Measurements from ENCODE around the gene ARHGAP23.
"Not testable (repeated sequence)": the region's sequence is repeated elsewhere in the genome, so short reads cannot be mapped to it uniquely, and the experiment has no call there.

Gene ARHGAP23

DNA sequence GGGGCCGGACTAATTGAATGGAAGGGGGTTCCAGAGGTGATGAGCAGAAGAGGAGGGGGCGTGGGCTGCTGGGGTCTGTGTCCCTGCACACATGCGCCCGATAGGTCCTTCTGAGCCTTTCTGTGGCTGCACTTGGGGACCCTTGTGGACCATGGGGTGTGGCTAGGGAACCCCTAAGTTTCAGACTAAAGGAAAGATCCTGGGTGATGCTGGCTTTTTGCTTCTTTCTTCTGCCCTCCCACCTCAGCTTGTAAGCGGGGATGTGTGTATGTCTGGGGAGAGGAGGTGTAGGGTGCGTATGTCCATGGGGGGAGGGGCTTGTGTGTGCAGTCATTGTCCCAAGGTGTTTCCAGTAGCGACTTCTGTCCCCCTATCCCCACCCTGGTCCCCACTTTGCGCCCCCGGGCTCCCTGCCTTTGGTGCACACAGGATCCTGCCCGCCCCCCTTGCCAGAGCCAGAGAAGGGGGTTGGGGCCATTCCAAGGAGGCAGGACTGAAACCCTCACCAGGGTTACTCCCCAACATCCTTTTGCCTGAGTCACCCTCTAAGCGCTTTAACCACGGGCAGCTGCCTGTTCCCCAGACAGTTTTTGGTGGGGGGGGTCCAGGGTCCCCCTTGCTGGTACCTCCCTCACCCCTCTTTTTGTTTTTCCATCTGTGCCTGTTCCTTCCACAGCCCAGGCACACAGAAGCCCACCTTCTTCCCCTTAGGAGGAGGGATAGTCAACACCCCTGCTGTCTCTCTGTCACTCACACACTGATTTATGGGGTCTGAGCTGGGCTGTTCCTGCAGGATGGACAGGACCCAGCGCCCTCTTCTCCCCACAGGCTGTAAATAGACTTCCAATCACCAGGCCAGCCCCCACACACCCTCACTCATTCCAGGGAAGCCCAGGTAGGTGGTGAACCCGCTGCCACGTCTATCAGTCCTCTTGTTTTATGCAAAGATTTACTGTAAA is 83.2 kb downstream of the ARHGAP23 start:
- peak; percentile 31 for DNase-seq (ENCODE audit: low spot score)
- in situ Hi-C loops (cut with MboI; ENCODE audit: low pct_unique_long_range_greater_than_20kb, low sequenced_read_pairs, unreplicated experiment): no loop called here
- TF ChIP-seq, protein P1, sequence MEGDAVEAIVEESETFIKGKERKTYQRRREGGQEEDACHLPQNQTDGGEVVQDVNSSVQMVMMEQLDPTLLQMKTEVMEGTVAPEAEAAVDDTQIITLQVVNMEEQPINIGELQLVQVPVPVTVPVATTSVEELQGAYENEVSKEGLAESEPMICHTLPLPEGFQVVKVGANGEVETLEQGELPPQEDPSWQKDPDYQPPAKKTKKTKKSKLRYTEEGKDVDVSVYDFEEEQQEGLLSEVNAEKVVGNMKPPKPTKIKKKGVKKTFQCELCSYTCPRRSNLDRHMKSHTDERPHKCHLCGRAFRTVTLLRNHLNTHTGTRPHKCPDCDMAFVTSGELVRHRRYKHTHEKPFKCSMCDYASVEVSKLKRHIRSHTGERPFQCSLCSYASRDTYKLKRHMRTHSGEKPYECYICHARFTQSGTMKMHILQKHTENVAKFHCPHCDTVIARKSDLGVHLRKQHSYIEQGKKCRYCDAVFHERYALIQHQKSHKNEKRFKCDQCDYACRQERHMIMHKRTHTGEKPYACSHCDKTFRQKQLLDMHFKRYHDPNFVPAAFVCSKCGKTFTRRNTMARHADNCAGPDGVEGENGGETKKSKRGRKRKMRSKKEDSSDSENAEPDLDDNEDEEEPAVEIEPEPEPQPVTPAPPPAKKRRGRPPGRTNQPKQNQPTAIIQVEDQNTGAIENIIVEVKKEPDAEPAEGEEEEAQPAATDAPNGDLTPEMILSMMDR (IDR thresholded peaks at IDR 0.05; ENCODE audit: extremely low read depth, insufficient read depth, missing control alignments): no peak

GRCh38 chr17:38512473-38513058 is 84.3 kb downstream of the ARHGAP23 start:
- peak; percentile 11 for DNase-seq (ENCODE audit: low spot score)
- TF ChIP-seq, protein P1 (IDR thresholded peaks at IDR 0.05; ENCODE audit: extremely low read depth, insufficient read depth, missing control alignments): no peak
- in situ Hi-C loops (cut with MboI; ENCODE audit: low pct_unique_long_range_greater_than_20kb, low sequenced_read_pairs, unreplicated experiment): no loop called here

DNA sequence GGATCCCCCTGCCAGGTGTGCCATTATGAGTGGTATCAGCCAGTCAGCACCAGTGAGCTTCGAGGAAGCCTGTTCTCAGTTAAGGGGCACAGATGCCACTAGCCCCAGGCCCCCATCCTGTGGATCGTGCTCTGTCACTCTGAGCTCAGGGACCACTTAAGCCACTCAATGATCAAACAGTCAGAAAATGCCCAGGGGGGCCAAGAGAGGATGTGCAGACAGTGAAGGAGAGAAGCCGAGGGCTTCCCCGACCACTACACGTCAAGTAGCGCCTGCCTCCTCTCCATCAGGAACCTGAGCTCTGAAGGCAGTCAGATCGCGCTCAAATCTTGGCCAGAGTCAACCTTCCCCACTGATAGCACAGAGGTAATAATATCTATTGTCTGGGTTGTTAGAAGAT is 98.3 kb downstream of the ARHGAP23 start:
- in situ Hi-C loops (cut with MboI; ENCODE audit: low pct_unique_long_range_greater_than_20kb, low sequenced_read_pairs, unreplicated experiment); DNase-seq (ENCODE audit: low spot score): not testable (repeated sequence)

- in situ Hi-C loops (cut with MboI; ENCODE audit: low pct_unique_long_range_greater_than_20kb, low sequenced_read_pairs, unreplicated experiment); DNase-seq (ENCODE audit: low spot score): not testable (repeated sequence)
Observed at GRCh38 chr17:38528141-38528540, 99.9 kb downstream of the ARHGAP23 start.

GRCh38 chr17:38530856-38531255 is 102.6 kb downstream of the ARHGAP23 start:
- in situ Hi-C loops (cut with MboI; ENCODE audit: low pct_unique_long_range_greater_than_20kb, low sequenced_read_pairs, unreplicated experiment); DNase-seq (ENCODE audit: low spot score): not testable (repeated sequence)

GRCh38 chr17:38531761-38532160 is 103.5 kb downstream of the ARHGAP23 start:
- in situ Hi-C loops (cut with MboI; ENCODE audit: low pct_unique_long_range_greater_than_20kb, low sequenced_read_pairs, unreplicated experiment); DNase-seq (ENCODE audit: low spot score): not testable (repeated sequence)

- in situ Hi-C loops (cut with MboI; ENCODE audit: low pct_unique_long_range_greater_than_20kb, low sequenced_read_pairs, unreplicated experiment): no loop called here
- DNase-seq (ENCODE audit: low spot score): no peak
- TF ChIP-seq, protein P1 (IDR thresholded peaks at IDR 0.05; ENCODE audit: extremely low read depth, insufficient read depth, missing control alignments): no peak
Observed at GRCh38 chr17:38532451-38532850, 104.2 kb downstream of the ARHGAP23 start.

- in situ Hi-C loops (cut with MboI; ENCODE audit: low pct_unique_long_range_greater_than_20kb, low sequenced_read_pairs, unreplicated experiment): no loop called here
- no peak for DNase-seq (ENCODE audit: low spot score)
- TF ChIP-seq, protein P1 (IDR thresholded peaks at IDR 0.05; ENCODE audit: extremely low read depth, insufficient read depth, missing control alignments): no peak
Observed at GRCh38 chr17:38533241-38533640, 105.0 kb downstream of the ARHGAP23 start.

Measured in GM13977 (cell line).